A549 (cell line): ENCODE data around the gene ARIH1. TPM values are rescaled to one million over a fixed set of nuclear protein-coding genes. Genes with fewer than 3 reads are reported as not detected.

ENCODE experiments used
- ATAC-seq, 2 experiments: fragments of 200-7000 bp in 1 of 2; fragments of >200 bp in 1 of 2; cut with Nextera tagmentation in 1 of 2; cut with Tn5 transposase in 1 of 2; 3 replicates each; pipeline versions ENCODE4 v1.8.0 to v1.9.1; 2018 to 2020; ENCODE audit warnings: mild to moderate bottlenecking in 1 of 2, moderate library complexity in 1 of 2
- CTCF ChIA-PET: fragments of 300-600 bp; sonication (Branson Sonifier 250); formaldehyde crosslinking; extraction: SDS; loops from one replicate; lab custom pipeline; 2021; ENCODE audit warnings: antibody characterized with exemption, inconsistent platforms; lab: Yijun Ruan, JAX
- POLR2A ChIA-PET: fragments of 350-600 bp; formaldehyde crosslinking; extraction: SDS; loops from one replicate; lab custom pipeline; 2021; ENCODE audit warnings: antibody characterized with exemption, inconsistent platforms; lab: Yijun Ruan, JAX
- DNase-seq, 2 experiments: peaks; one replicate each; pipeline versions ENCODE4 v3.0.0 to v3.0.0-alpha.2; 2011 to 2016; ENCODE audit warnings: low read depth in 1 of 2, low spot score in 1 of 2
- FAIRE-seq: peaks from 2 replicates; lab custom pipeline; 2011; peaks lifted over from hg19 to GRCh38; lab: Jason Lieb, UNC
- H3K27ac ChIP-seq, 2 experiments: fragments of >200 bp; sonication (Bioruptor Twin); formaldehyde crosslinking; 3 replicates each; pipeline ENCODE4 v1.5.1; 2016 to 2017
- H3K4me1 ChIP-seq: fragments of >200 bp; sonication (Bioruptor Twin); formaldehyde crosslinking; 3 replicates; pipeline ENCODE4 v1.6.1; 2016
- H3K4me2 ChIP-seq: fragments of >200 bp; sonication (Bioruptor Twin); formaldehyde crosslinking; 3 replicates; pipeline ENCODE4 v1.6.1; 2016
- H3K4me3 ChIP-seq: fragments of >200 bp; sonication (Bioruptor Twin); formaldehyde crosslinking; 3 replicates; pipeline ENCODE4 v1.5.1; 2016
- H3K9me3 ChIP-seq: fragments of >200 bp; sonication (Bioruptor Twin); formaldehyde crosslinking; 3 replicates; pipeline ENCODE4 v1.6.1; 2016
- BCL3 ChIP-seq: fragments of >200 bp; sonication (Bioruptor Twin); formaldehyde crosslinking; IDR thresholded peaks from 3 replicates; pipeline ENCODE4 v1.6.1; 2016
- BHLHE40 ChIP-seq: IDR thresholded peaks from 2 replicates; pipeline ENCODE4 v1.6.1; 2012; ENCODE audit warnings: low read depth, low read length, inconsistent platforms
- CBX8 ChIP-seq: fragments of 200-600 bp; sonication (generic); IDR thresholded peaks from 2 replicates; pipeline ENCODE4 v1.6.1; 2016
- CEBPB ChIP-seq, 2 experiments: fragments of >200 bp in 1 of 2; sonication (Bioruptor Twin) in 1 of 2; formaldehyde crosslinking in 1 of 2; IDR thresholded peaks; 2 replicates each; pipeline ENCODE4 v1.6.1; 2012 to 2016
- EHMT2 ChIP-seq: fragments of 200-600 bp; sonication (generic); IDR thresholded peaks from 2 replicates; pipeline ENCODE4 v1.6.1; 2016; ENCODE audit warnings: antibody characterized with exemption, low read depth, mild to moderate bottlenecking, moderate library complexity
- FOSB ChIP-seq: fragments of 250-450 bp; sonication (Bioruptor Pico); IDR thresholded peaks from 2 replicates; pipeline ENCODE4 v1.5.0; 2020; ENCODE audit warnings: mild to moderate bottlenecking, moderate library complexity
- FOSL2 ChIP-seq, 2 experiments: fragments of 450-650 bp in 1 of 2; fragments of >200 bp in 1 of 2; sonication (Bioruptor Twin) in 1 of 2; formaldehyde crosslinking; IDR thresholded peaks; 2 replicates each; pipeline versions ENCODE4 v1.5.0 to v1.6.1; 2016 to 2020; ENCODE audit warnings: mild to moderate bottlenecking in 1 of 2, moderate library complexity in 1 of 2
- FOXS1 ChIP-seq: fragments of 250-450 bp; sonication (Bioruptor Pico); IDR thresholded peaks from 2 replicates; pipeline ENCODE4 v1.5.0; 2020; ENCODE audit warnings: mild to moderate bottlenecking, moderate library complexity
- GATA3 ChIP-seq: IDR thresholded peaks from 2 replicates; pipeline ENCODE4 v1.6.1; 2012; ENCODE audit warnings: borderline replicate concordance
- HMGXB4 ChIP-seq: fragments of 250-450 bp; sonication (Bioruptor Pico); IDR thresholded peaks from 2 replicates; pipeline ENCODE4 v1.5.0; 2021; ENCODE audit warnings: mild to moderate bottlenecking, moderate library complexity, borderline replicate concordance
- HOXA7 ChIP-seq: fragments of 250-450 bp; sonication (Bioruptor Pico); IDR thresholded peaks from 2 replicates; pipeline ENCODE4 v1.5.0; 2020; ENCODE audit warnings: mild to moderate bottlenecking, moderate library complexity
- HOXB13 ChIP-seq: fragments of 250-450 bp; sonication (Bioruptor Pico); IDR thresholded peaks from 2 replicates; pipeline ENCODE4 v1.5.0; 2020; ENCODE audit warnings: low read depth, mild to moderate bottlenecking, moderate library complexity
- JUN ChIP-seq, 2 experiments: fragments of >200 bp; sonication (Bioruptor Twin); formaldehyde crosslinking; IDR thresholded peaks; 2 replicates in 1 of 2; 3 replicates in 1 of 2; pipeline ENCODE4 v1.6.1; 2016 to 2017
- NFE2L2 ChIP-seq: fragments of 150-350 bp; conservative IDR thresholded peaks from 2 replicates; pipeline ENCODE4 v1.6.1; 2014; ENCODE audit warnings: low read length
- NR3C1 ChIP-seq: fragments of >200 bp; sonication (Bioruptor Twin); formaldehyde crosslinking; IDR thresholded peaks from 3 replicates; pipeline ENCODE4 v1.6.1; 2017
- PHF8 ChIP-seq: fragments of 200-600 bp; sonication (generic); IDR thresholded peaks from 2 replicates; pipeline ENCODE4 v1.6.1; 2016; ENCODE audit warnings: low read depth, mild to moderate bottlenecking, antibody characterized with exemption, moderate library complexity, borderline replicate concordance
- POLR2AphosphoS2 ChIP-seq: conservative IDR thresholded peaks from 2 replicates; pipeline ENCODE4 v1.6.1; 2012; ENCODE audit warnings: low read length, improper control_type of control experiment, inconsistent platforms
- RARB ChIP-seq: fragments of 250-450 bp; sonication (Bioruptor Pico); IDR thresholded peaks from 2 replicates; pipeline ENCODE4 v1.8.0; 2021; ENCODE audit warnings: mild to moderate bottlenecking, moderate library complexity
- RCOR1 ChIP-seq: fragments of 150-350 bp; IDR thresholded peaks from 2 replicates; pipeline ENCODE4 v1.6.1; 2014; ENCODE audit warnings: antibody characterized with exemption, low read length, low read depth
- RFX5 ChIP-seq: fragments of 450-650 bp; IDR thresholded peaks from 2 replicates; pipeline ENCODE4 v1.7.1; 2014; ENCODE audit warnings: antibody characterized with exemption, mild to moderate bottlenecking, moderate library complexity
- SREBF2 ChIP-seq: fragments of 450-650 bp; IDR thresholded peaks from 2 replicates; pipeline ENCODE4 v1.6.1; 2014; ENCODE audit warnings: mild to moderate bottlenecking, moderate library complexity
- ZC3H11A ChIP-seq: fragments of 450-650 bp; IDR thresholded peaks from 2 replicates; pipeline ENCODE4 v1.6.1; 2014; ENCODE audit warnings: antibody characterized with exemption, mild to moderate bottlenecking
- ZFP36 ChIP-seq: fragments of 450-650 bp; IDR thresholded peaks from 2 replicates; pipeline ENCODE4 v1.6.1; 2014; ENCODE audit warnings: borderline replicate concordance; ENCODE audit not compliant: partially characterized antibody
- ZNF302 ChIP-seq: fragments of 250-450 bp; sonication (Bioruptor Pico); IDR thresholded peaks from 2 replicates; pipeline ENCODE4 v1.9.0; 2021; ENCODE audit warnings: inconsistent platforms, mild to moderate bottlenecking, moderate library complexity
- WGBS: methylation state at CpG from one replicate; pipeline ENCODE4 v1.1.6; 2017; ENCODE audit errors: missing lambda C conversion rate; 5-methylcytosine and 5-hydroxymethylcytosine counted together
- polyA plus RNA-seq, 4 experiments: library from polyadenylated mRNA; depleted of rRNA in 3 of 4; stranded (reverse); fragments of >200 nt; fragmentation: RNase III in 1 of 4; extraction: RNeasy Plus Mini Kit Qiagen cat#74134 plus additional on column Dnase treatment in 1 of 4; gene quantifications; 2 replicates in 3 of 4; 3 replicates in 1 of 4; pipeline ENCODE4 v1.2.3, GENCODE V29; 2011 to 2017
- TF ChIP-seq, protein P1 (sequence below): fragments of >200 bp; sonication (Bioruptor Twin); formaldehyde crosslinking; IDR thresholded peaks from 3 replicates; pipeline ENCODE4 v1.5.1; 2016
- TF ChIP-seq, protein P2 (sequence below): fragments of 250-450 bp; sonication (Bioruptor Pico); IDR thresholded peaks from 2 replicates; pipeline ENCODE4 v1.5.0; 2020; ENCODE audit warnings: low read depth, mild to moderate bottlenecking, moderate library complexity
- TF ChIP-seq, protein P3 (sequence below): IDR thresholded peaks from 2 replicates; pipeline ENCODE4 v1.6.1; 2012

The ARIH1 gene
- polyA plus RNA-seq, 2 of the 4 experiments (the other 2 are of a cell fraction): 92.6 to 127 TPM

DNA sequence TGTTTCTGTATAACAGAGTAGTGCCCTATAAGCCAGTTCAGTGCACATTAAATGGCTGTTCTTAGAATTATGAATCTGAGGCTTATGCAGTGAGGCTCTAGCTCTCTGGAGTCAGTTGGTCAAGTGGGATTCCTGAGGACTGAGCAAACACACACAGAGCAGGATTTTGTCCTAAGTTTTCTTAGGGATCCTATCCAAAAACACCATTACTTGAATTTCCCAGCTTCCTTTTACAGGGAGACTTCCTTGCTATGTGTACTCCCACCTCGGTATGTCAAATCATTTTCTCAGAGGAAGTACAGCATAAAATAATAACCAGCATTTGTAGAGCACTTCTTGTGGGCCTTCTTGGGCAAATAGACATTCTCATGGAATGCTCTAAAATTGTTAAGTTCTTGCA, 117.2 kb downstream of the ARIH1 start (continued):
- no peak for TF ChIP-seq BHLHE40
- TF ChIP-seq, protein P1, sequence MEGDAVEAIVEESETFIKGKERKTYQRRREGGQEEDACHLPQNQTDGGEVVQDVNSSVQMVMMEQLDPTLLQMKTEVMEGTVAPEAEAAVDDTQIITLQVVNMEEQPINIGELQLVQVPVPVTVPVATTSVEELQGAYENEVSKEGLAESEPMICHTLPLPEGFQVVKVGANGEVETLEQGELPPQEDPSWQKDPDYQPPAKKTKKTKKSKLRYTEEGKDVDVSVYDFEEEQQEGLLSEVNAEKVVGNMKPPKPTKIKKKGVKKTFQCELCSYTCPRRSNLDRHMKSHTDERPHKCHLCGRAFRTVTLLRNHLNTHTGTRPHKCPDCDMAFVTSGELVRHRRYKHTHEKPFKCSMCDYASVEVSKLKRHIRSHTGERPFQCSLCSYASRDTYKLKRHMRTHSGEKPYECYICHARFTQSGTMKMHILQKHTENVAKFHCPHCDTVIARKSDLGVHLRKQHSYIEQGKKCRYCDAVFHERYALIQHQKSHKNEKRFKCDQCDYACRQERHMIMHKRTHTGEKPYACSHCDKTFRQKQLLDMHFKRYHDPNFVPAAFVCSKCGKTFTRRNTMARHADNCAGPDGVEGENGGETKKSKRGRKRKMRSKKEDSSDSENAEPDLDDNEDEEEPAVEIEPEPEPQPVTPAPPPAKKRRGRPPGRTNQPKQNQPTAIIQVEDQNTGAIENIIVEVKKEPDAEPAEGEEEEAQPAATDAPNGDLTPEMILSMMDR: no peak
- no peak for TF ChIP-seq NR3C1
- no peak for TF ChIP-seq FOSB (CRISPR knock-in tag)

GRCh38 chr15:72592097-72592496, 118.0 kb downstream of the ARIH1 start:
- H3K27ac ChIP-seq: no peak overlapping the region
- POLR2A ChIA-PET: no interaction called here
- H3K4me3 ChIP-seq: no peak overlapping the region
- 93% methylated on average over 2 of the region's 2 CpGs for WGBS
- no peaks in the 10 kb centered on the region for H3K9me3 ChIP-seq
- no peak for ATAC-seq
- CTCF ChIA-PET: no interaction called here
- TF ChIP-seq FOSB (CRISPR knock-in tag): no peak
- DNase-seq: no peak
- no peaks in the 10 kb centered on the region for H3K4me1 ChIP-seq
- no peak overlapping the region for H3K4me2 ChIP-seq
- FAIRE-seq: peak; percentile 36

DNA sequence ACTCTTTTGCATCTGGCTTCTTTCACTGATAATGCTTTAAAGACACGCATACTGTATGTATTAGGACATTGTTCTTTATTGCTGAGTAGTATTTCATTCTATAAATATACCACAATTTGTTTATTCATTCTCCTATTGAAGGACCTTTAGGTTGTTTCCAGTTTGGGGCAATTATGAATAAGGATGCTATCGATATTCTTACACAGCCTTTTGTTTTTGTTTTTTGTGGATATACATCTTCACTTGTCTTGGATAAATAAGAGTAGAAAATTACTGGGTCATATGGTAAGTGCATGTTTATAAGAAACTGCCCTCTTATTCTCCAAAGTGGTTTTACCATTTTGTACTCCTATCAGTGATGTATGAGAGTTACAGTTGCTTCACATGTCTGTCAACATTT, 118.5 kb downstream of the ARIH1 start:
- DNase-seq (no peak), FAIRE-seq (no peak), ATAC-seq (no peak)
- Histone ChIP-seq H3K27ac (no peak overlapping the region), H3K4me3 (no peak overlapping the region), H3K4me2 (no peak overlapping the region), H3K9me3 (no peaks in the 10 kb centered on the region), H3K4me1 (no peaks in the 10 kb centered on the region)
- POLR2A ChIA-PET: no interaction called here
- 81% methylated on average over 2 of the region's 2 CpGs for WGBS
- CTCF ChIA-PET: no interaction called here
- TF ChIP-seq, protein P2, sequence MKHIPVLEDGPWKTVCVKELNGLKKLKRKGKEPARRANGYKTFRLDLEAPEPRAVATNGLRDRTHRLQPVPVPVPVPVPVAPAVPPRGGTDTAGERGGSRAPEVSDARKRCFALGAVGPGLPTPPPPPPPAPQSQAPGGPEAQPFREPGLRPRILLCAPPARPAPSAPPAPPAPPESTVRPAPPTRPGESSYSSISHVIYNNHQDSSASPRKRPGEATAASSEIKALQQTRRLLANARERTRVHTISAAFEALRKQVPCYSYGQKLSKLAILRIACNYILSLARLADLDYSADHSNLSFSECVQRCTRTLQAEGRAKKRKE: no peak
- TF ChIP-seq BHLHE40: no peak
- TF ChIP-seq EHMT2: no peak
- TF ChIP-seq FOSL2 (IDR thresholded peaks at IDR 0.05): no peak
- TF ChIP-seq FOSL2 (CRISPR knock-in tag; IDR thresholded peaks at IDR 0.05): no peak
- TF ChIP-seq NFE2L2: no peak
- TF ChIP-seq POLR2AphosphoS2: no peak
- no peak for TF ChIP-seq HMGXB4
- no peak for TF ChIP-seq FOXS1
- no peak for TF ChIP-seq RFX5
- TF ChIP-seq SREBF2: no peak
- TF ChIP-seq JUN (IDR thresholded peaks at IDR 0.05): no peak
- TF ChIP-seq GATA3: no peak
- TF ChIP-seq CEBPB (IDR thresholded peaks at IDR 0.05): no peak
- TF ChIP-seq RARB (CRISPR knock-in tag): no peak

DNA sequence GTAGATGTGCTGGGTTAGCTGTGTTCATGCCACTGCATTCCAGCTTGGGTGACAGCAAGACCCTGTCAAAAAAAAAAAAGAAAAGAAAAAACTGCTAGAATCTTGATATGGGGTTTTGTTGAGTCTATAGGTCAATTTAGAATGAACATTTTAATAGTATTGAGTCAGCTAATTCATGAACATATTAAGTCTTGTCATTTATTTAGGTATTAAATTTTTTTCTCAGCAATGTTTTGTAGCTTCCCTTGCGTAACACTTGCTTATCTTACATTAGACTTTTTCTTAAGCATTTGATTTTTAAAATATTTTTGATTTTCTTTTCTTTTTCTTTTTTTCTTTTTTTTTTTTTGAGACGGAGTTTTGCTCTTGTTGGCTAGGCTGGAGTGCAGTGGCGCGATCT, 119.7 kb downstream of the ARIH1 start:
- DNase-seq: no peak
- no peak overlapping the region for H3K4me3 ChIP-seq
- ChIA-PET POLR2A (no interaction called here), CTCF (interaction anchor here (0.6 to 2.1 kb wide), 4 partner anchors 77 to 1479 kb away, joined by 3 to 9 read pairs (median 4); no protein-coding TSS in a partner anchor)
- no peaks in the 10 kb centered on the region for H3K4me1 ChIP-seq
- no peak for FAIRE-seq
- H3K4me2 ChIP-seq: no peak overlapping the region
- H3K27ac ChIP-seq: no peak overlapping the region
- TF ChIP-seq GATA3 (no peak), BCL3 (no peak), EHMT2 (no peak), CBX8 (no peak), POLR2AphosphoS2 (no peak), ZFP36 (no peak), HOXB13 (CRISPR knock-in tag) (no peak), HOXA7 (CRISPR knock-in tag) (no peak), ZNF302 (CRISPR knock-in tag) (no peak), PHF8 (no peak), ZC3H11A (no peak), RCOR1 (no peak)
- TF ChIP-seq, protein P3, sequence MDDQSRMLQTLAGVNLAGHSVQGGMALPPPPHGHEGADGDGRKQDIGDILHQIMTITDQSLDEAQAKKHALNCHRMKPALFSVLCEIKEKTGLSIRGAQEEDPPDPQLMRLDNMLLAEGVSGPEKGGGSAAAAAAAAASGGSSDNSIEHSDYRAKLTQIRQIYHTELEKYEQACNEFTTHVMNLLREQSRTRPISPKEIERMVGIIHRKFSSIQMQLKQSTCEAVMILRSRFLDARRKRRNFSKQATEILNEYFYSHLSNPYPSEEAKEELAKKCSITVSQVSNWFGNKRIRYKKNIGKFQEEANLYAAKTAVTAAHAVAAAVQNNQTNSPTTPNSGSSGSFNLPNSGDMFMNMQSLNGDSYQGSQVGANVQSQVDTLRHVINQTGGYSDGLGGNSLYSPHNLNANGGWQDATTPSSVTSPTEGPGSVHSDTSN: no peak
- H3K9me3 ChIP-seq: no peaks in the 10 kb centered on the region
- 93% methylated on average over 4 of the region's 4 CpGs for whole genome bisulfite sequencing
- no peak for ATAC-seq
